NCI-H1436 treated with DMSO at 0.1 percent for 48 hours (cell line): ENCODE data around the gene AMIGO3.
"Not testable (repeated sequence)": the region's sequence is repeated elsewhere in the genome, so short reads cannot be mapped to it uniquely, and the experiment has no call there.

Source experiments
- DNase-seq: peaks from one replicate; lab custom pipeline; 2025; lab: John Stamatoyannopoulos, UW

The AMIGO3 gene

GRCh38 chr3:49719214-49719884, at the start of gene AMIGO3:
TSS of gene AMIGO3 (minus strand) at chr3:49719684. CDS start at chr3:49719465, 219 bp downstream.
- DNase-seq, result peak; percentile 53

- no peak for DNase-seq
Measured at GRCh38 chr3:49763981-49764380, 44.5 kb upstream of the AMIGO3 start.

GRCh38 chr3:49761661-49762060, 42.2 kb upstream of the AMIGO3 start:
- no peak for DNase-seq

GRCh38 chr3:49759226-49759625, 39.7 kb upstream of the AMIGO3 start:
- DNase-seq, result no peak

GRCh38 chr3:49757197-49757596, 37.7 kb upstream of the AMIGO3 start:
- DNase-seq, result no peak

- no peak for DNase-seq
Measured at GRCh38 chr3:49756036-49756435, 36.6 kb upstream of the AMIGO3 start.

GRCh38 chr3:49754536-49754935, 35.1 kb upstream of the AMIGO3 start:
- DNase-seq, result no peak

GRCh38 chr3:49751501-49751900, 32.0 kb upstream of the AMIGO3 start:
- DNase-seq, result no peak

GRCh38 chr3:49750056-49750455, 30.6 kb upstream of the AMIGO3 start:
- DNase-seq, result no peak

- not testable (repeated sequence) for DNase-seq
Measured at GRCh38 chr3:49748874-49749273, 29.4 kb upstream of the AMIGO3 start.

GRCh38 chr3:49747792-49748480, 28.5 kb upstream of the AMIGO3 start:
- DNase-seq, result no peak

- DNase-seq, result no peak
Measured at GRCh38 chr3:49745986-49746385, 26.5 kb upstream of the AMIGO3 start.

GRCh38 chr3:49740427-49740826, 20.9 kb upstream of the AMIGO3 start:
- DNase-seq, result no peak

GRCh38 chr3:49738067-49738713, 18.7 kb upstream of the AMIGO3 start:
- no peak for DNase-seq

GRCh38 chr3:49734752-49735151, 15.3 kb upstream of the AMIGO3 start:
- no peak for DNase-seq

GRCh38 chr3:49733551-49733950, 14.1 kb upstream of the AMIGO3 start:
- DNase-seq, result no peak

GRCh38 chr3:49732597-49732996, 13.1 kb upstream of the AMIGO3 start:
- DNase-seq, result no peak

GRCh38 chr3:49729966-49730609, 10.6 kb upstream of the AMIGO3 start:
- DNase-seq, result no peak

- no peak for DNase-seq
Measured at GRCh38 chr3:49727924-49728361, 8.5 kb upstream of the AMIGO3 start.

GRCh38 chr3:49727154-49727923, 7.9 kb upstream of the AMIGO3 start:
- DNase-seq, result no peak

- DNase-seq, result no peak
Measured at GRCh38 chr3:49725906-49726681, 6.6 kb upstream of the AMIGO3 start.
